Colonic mucosa (tissue), 4 donors: ENCODE results near the gene ALX4. TPM values are rescaled to one million over a fixed set of nuclear protein-coding genes. Genes with fewer than 3 reads are reported as not detected.

Source experiments
- DNase-seq: peaks from one replicate; pipeline ENCODE4 v3.0.0-alpha.2; 2020
- H3K27ac ChIP-seq: fragments of 200-600 bp; one replicate; pipeline ENCODE4 v1.8.0; 2021
- H3K27me3 ChIP-seq: fragments of 200-600 bp; one replicate; pipeline ENCODE4 v1.8.0; 2021
- H3K36me3 ChIP-seq: fragments of 200-600 bp; one replicate; pipeline ENCODE4 v1.8.0; 2021
- H3K4me1 ChIP-seq: fragments of 200-600 bp; one replicate; pipeline ENCODE4 v1.8.0; 2021; ENCODE audit warnings: mild to moderate bottlenecking
- H3K4me3 ChIP-seq: fragments of 200-600 bp; one replicate; pipeline ENCODE4 v1.8.0; 2021
- H3K9ac ChIP-seq, 2 donors: one replicate each; pipeline ENCODE4 v1.7.0; 2013; ENCODE audit warnings: control low read depth in 2 of 2, low read depth in 2 of 2, low read length in 2 of 2
- H3K9me3 ChIP-seq: fragments of 200-600 bp; one replicate; pipeline ENCODE4 v1.8.0; 2021
- intact Hi-C: fragments of 100-400 bp; cut with DNase I; formaldehyde crosslinking; loops from one replicate; pipeline ENCODE4 v1.14.1; 2022
- total RNA-seq, 2 donors: library from RNA; stranded (reverse); fragmentation: NEBNext Ultra II Directional in 1 of 2; extraction: Animal tissue kit (Norgen Biotek cat#: 25700) in 1 of 2; gene quantifications; one replicate each; pipeline ENCODE4 v1.2.1, GENCODE V29; 2021
- TF ChIP-seq, protein P1 (sequence below): fragments of 200-600 bp; IDR thresholded peaks from one replicate; pipeline ENCODE4 v1.8.0; 2022; ENCODE audit warnings: antibody characterized with exemption, mild to moderate bottlenecking
- donor health status: healthy.
- donor health status: DM: no; HTN: no; CAD: no.
- donor health status: DM: no; HTN: no; CAD: no.

ALX4 gene
- total RNA-seq, 2 donors from 2014 or later, result not detected

DNA sequence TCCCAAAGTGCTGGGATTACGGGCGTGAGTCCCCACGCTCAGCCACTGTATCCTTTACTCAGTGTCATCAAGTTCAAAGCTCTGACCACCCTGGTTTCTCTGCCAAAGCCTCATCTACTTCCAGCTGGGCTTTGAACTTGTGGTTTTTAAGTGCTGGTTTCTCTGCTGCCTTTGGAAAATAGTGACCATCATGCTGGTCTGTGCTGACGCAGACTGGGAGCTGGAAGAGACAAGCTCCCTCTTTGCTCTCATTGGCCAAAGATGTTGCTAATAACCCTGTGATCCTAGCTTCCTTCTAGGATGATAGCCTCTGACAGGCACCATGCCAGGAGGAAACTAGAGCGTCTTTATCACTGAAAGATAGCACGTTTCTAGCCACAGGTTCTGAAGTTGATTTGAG lies 62.4 kb downstream of the ALX4 start:
- Histone ChIP-seq H3K9ac (no peak overlapping the region), H3K4me1 (no peaks in the 10 kb centered on the region), H3K27ac (no peak overlapping the region), H3K9me3 (no peaks in the 10 kb centered on the region), H3K36me3 (peaks cover 4% of the 10 kb centered on the region), H3K27me3 (no peaks in the 10 kb centered on the region), H3K4me3 (no peak overlapping the region)
- DNase-seq, result no peak
- TF ChIP-seq, protein P1, sequence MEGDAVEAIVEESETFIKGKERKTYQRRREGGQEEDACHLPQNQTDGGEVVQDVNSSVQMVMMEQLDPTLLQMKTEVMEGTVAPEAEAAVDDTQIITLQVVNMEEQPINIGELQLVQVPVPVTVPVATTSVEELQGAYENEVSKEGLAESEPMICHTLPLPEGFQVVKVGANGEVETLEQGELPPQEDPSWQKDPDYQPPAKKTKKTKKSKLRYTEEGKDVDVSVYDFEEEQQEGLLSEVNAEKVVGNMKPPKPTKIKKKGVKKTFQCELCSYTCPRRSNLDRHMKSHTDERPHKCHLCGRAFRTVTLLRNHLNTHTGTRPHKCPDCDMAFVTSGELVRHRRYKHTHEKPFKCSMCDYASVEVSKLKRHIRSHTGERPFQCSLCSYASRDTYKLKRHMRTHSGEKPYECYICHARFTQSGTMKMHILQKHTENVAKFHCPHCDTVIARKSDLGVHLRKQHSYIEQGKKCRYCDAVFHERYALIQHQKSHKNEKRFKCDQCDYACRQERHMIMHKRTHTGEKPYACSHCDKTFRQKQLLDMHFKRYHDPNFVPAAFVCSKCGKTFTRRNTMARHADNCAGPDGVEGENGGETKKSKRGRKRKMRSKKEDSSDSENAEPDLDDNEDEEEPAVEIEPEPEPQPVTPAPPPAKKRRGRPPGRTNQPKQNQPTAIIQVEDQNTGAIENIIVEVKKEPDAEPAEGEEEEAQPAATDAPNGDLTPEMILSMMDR, result no peak
- intact Hi-C loops, result no loop called here

DNA sequence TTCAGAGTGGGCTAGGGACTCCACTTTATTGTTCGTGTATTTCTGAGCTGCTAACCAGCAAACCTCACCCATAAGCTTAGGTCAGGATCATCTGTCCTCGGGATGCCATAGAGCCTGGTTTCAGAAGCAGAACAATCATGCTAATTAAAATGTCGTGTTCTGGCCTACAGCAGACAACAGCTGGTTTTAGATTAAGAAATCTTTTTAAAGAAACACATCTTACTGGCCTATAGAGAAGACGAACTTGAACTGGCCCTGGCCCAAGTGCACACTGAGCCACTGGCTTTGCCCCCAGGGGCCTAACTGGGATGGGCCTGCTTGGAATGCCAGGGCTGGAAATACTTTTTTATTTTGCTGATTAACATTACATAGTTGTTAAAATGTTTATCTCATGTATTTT lies 63.2 kb downstream of the ALX4 start:
- intact Hi-C loops, result no loop called here
- Histone ChIP-seq H3K4me1 (no peaks in the 10 kb centered on the region), H3K4me3 (no peak overlapping the region), H3K27ac (no peak overlapping the region), H3K9me3 (no peaks in the 10 kb centered on the region), H3K9ac (no peak overlapping the region), H3K36me3 (peaks cover 4% of the 10 kb centered on the region), H3K27me3 (no peaks in the 10 kb centered on the region)
- DNase-seq, result no peak
- TF ChIP-seq, protein P1, result no peak

DNA sequence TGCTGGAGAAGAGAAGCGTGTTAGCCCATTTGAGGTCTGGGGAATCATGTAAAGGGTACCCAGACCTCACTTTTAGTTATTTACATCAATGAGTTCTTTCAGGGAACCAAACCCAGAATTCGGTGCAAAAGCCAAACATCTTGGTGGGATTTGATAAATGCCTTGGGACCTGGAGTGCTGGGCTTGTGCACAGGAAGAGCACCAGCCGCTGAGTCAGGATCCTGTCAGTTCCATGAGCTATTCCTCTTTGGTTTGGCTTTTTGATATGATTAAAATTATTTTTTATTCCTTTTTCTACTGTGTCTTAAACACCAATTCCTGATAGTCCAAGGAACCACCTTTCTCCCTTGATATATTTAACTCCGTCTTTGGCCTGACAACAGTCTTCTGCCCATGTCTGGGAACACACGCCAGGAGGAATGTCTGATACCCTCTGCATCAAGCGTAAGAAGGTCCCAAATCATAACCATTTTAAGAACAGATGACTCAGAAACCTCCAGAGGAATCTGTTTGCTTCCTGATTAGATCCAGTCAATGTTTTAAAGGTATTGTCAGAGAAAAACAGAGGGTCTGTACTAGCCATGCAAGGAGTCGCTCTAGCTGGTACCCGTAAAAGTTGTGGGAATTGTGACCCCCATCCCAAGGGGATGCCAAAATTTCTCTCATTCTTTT lies 65.2 kb downstream of the ALX4 start:
- intact Hi-C loops, result no loop called here
- no peak overlapping the region for H3K27ac ChIP-seq
- no peaks in the 10 kb centered on the region for H3K27me3 ChIP-seq
- H3K4me1 ChIP-seq, result no peaks in the 10 kb centered on the region
- DNase-seq, result no peak
- H3K9ac ChIP-seq, result no peak overlapping the region
- no peak overlapping the region for H3K4me3 ChIP-seq
- no peaks in the 10 kb centered on the region for H3K9me3 ChIP-seq
- H3K36me3 ChIP-seq, result peaks cover 4% of the 10 kb centered on the region
- TF ChIP-seq, protein P1, result no peak

DNA sequence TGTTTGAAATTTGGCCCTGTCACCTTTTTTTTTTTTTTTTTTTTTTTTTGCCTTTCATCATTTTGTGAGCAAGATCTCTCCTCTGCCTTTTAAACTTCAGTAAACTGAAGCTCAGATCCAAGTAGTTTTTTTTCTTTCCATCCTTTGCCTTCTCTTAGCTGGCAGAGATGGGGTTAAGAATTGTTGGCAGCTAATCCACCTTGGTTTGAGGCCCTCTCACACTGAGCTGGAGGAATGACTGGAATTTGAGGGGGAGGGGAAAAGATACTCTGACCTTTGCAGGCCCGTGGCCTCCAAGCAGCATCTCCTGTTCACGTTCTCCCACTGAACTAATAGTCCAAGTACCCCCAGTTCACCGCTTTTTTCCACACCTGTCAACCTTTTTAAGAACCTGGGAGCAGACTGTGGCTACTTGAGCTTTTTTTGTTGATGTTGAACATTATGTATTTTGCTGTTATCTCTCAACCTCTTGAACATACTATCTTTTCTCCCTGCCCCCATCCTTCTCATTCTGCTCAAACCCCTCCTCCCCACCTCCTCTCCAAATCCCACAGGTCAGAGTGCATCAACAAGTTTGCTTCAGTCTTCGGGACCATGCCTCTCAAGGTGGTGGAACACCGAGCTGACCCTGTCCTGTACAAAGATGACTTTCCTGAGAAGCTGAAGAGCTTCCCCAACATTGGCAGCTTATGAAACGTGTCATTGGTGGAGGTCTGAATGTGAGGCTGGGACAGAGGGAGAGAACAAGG lies 66.2 kb downstream of the ALX4 start:
- DNase-seq, result no peak
- Histone ChIP-seq H3K4me1 (no peaks in the 10 kb centered on the region), H3K4me3 (no peak overlapping the region), H3K36me3 (peaks cover 4% of the 10 kb centered on the region), H3K27ac (no peak overlapping the region), H3K9me3 (no peaks in the 10 kb centered on the region), H3K27me3 (no peaks in the 10 kb centered on the region), H3K9ac (no peak overlapping the region)
- intact Hi-C loops, result no loop called here
- TF ChIP-seq, protein P1, result no peak

DNA sequence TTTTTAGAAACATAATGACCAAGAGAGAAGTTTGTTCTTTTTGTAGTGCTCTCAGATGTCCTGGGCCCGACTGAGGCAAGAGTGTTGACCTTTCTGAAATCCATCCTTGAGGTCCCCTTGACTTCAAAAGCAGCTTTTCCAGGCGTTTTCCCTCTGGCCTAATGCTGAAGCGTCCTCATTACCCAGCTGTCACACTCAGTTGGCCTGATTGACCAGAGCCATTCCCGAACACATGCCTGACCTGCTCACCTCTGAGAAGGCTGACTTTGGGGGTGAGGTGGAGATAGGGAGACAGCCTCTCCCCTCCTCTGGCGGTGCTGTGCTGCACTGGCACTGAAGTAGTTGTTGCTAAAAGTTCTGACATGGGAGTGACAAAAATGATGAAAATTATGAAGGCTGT lies 66.9 kb downstream of the ALX4 start:
- TF ChIP-seq, protein P1, result no peak
- Histone ChIP-seq H3K27me3 (no peaks in the 10 kb centered on the region), H3K9me3 (no peaks in the 10 kb centered on the region), H3K36me3 (peaks cover 4% of the 10 kb centered on the region), H3K4me1 (no peaks in the 10 kb centered on the region), H3K9ac (no peak overlapping the region), H3K27ac (no peak overlapping the region), H3K4me3 (no peak overlapping the region)
- intact Hi-C loops, result no loop called here
- no peak for DNase-seq
